NCI-H2171 (cell line): Measurements from ENCODE around the gene EDN2.
A peak's percentile ranks its signal among the peaks of the same experiment; 100 is the strongest.

Experiments
- DNase-seq: peaks from one replicate; lab custom pipeline; 2025; lab: John Stamatoyannopoulos, UW

The EDN2 gene

GRCh38 chr1:41517062-41517438, 32.6 kb upstream of the EDN2 start:
- no peak for DNase-seq

- peak; percentile 81 for DNase-seq
These were observed 31.9 kb upstream of the EDN2 start for GRCh38 chr1:41516168-41517061.

DNA sequence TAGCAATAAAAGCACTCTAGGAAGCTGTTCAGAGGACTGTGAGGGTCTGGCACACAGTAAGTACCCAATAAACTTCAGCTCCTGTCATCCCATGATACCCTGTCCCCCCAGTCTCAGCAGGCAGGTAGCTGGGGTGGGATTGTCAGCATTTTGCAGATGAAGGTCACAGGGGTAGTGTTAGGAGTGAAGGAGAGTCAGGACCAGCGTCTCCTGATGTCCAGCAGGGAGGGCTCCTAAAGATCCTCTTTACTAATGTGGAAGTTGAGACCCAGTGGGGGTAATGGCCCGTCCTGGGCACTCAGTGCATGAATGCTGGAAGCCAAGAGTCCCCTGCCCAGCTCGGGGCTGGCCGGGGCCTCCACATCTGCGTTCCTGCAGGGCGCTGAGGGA, 31.3 kb upstream of the EDN2 start:
- no peak for DNase-seq

- no peak for DNase-seq
These were observed 30.7 kb upstream of the EDN2 start for GRCh38 chr1:41515131-41515678.

DNA sequence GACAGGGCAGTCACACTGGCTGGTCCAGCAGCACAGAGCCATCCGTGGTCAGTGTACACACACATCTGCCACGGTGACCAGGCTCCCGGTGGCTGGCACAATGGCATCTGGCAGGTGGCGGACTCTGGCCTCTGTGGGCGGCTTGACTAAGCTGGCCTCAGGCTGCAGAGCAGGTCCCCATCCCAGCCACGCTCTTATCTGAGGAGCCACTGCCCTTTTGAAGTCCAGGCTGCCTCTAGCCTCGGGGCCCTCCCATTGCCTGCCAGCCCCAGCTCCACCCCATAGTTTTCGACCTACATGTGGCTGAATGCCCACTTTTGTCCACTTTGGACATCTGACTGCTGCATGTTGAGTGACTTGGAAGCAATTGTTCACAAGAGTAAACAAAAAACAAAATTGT, 29.9 kb upstream of the EDN2 start:
- no peak for DNase-seq

DNA sequence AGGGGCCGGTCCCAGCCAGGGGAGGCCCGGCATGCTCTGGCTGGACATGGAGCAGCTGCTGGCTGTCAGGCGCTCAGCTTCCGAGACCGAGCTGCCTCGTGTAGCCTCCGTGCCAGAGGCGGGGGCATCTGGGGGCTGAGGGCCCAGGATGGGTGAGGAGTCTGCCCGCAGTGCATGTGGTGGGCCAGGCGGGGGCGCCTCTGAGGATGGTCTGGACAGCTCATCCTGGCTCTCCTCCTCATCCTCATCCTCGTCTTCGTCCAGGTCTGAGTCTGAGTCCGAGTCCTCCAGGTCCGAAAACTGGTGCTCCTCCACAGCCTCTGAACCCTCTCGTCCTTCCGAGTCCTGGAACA, 28.9 kb upstream of the EDN2 start:
- DNase-seq, result no peak

GRCh38 chr1:41512701-41513382, 28.4 kb upstream of the EDN2 start:
- no peak for DNase-seq

GRCh38 chr1:41511239-41511540, 26.7 kb upstream of the EDN2 start:
- no peak for DNase-seq

DNA sequence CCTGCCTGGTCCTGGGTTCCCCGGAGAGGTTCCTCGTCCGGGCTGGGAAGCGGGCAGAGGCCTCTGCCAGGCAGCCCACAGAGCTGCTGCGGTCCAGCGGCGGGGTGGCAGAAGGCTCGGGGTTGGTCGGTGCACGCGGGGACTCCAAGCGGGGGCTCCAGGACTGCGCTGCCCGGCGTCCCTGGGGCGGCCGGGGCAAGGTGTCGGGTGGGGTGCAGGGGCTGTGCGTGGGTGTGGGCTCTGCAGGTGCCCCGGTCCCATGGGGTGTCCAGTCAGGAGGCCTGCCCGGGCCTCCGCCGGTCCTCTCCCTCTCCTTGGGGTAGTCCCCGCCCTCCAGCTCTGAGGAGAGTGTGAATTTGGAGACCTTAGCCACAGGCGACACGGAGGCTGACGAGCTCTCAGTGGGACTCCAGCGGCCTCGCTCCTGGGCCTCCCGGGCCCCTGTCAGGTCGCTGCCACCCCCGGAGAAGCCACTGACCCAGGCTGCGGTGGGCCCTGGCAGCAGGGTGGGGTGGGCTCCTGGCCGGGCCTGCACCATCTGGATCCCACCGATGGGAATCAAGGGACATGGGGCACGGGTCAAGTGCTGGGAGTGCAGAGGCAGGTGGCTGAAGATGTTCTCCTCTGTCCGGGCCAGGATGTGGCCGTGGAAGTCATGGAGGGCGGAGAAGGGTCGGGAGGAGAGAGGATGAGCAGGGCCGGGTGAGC, 26.2 kb upstream of the EDN2 start:
- no peak for DNase-seq

- DNase-seq, result no peak
These were observed 24.8 kb upstream of the EDN2 start for GRCh38 chr1:41509270-41509671.

DNA sequence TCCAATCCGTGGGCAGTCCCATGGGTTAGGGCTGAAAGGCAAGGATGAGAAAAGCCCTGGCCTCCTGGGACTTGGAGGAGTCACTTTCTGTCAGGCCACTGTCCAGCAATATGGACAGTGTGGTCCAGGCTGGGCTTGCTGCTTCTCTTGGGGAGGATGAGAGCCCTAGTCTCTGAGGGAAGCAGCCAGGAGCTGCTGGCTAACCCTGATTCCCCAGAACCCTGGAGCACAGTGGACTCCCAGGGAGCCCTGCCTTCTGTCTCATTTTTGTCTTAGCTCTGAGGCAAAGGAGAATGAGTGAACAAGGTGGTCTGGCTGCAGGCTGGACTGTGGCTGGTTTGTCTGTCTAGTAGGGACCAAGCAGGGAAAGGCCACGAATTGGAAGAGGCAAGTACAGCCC, 23.8 kb upstream of the EDN2 start:
- DNase-seq, result no peak

- DNase-seq, result no peak
These were observed 23.4 kb upstream of the EDN2 start for GRCh38 chr1:41507836-41508235.

DNA sequence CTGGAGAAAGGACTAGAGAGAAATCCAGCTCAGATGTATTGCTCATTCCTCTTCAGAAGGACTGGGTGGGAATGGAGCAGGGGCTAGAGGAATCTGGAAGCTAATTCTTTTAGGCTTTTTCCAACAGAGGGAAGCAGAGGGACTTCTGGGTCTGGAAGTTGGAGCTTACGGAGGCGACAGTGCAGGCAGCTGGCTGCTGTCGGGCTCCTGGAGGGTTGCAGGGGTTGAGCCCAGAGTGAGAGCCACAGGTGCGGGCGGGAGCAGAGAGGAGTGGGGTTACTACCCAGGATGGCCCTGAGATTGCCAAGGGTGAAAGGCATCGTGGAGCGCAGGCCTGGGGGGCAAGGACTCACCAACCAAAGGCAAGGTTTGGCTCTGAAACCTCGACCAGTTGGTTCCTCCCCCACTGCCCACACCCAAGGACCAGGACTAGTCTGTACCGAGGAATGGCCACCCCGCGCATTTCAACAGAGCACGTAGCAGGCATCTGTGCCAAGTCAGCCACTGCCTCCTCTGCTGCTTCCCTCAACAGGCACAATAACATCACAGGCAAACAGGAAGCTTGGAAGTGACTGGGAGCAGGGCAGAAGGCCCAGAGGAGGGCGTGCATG, 22.7 kb upstream of the EDN2 start:
- DNase-seq, result no peak

DNA sequence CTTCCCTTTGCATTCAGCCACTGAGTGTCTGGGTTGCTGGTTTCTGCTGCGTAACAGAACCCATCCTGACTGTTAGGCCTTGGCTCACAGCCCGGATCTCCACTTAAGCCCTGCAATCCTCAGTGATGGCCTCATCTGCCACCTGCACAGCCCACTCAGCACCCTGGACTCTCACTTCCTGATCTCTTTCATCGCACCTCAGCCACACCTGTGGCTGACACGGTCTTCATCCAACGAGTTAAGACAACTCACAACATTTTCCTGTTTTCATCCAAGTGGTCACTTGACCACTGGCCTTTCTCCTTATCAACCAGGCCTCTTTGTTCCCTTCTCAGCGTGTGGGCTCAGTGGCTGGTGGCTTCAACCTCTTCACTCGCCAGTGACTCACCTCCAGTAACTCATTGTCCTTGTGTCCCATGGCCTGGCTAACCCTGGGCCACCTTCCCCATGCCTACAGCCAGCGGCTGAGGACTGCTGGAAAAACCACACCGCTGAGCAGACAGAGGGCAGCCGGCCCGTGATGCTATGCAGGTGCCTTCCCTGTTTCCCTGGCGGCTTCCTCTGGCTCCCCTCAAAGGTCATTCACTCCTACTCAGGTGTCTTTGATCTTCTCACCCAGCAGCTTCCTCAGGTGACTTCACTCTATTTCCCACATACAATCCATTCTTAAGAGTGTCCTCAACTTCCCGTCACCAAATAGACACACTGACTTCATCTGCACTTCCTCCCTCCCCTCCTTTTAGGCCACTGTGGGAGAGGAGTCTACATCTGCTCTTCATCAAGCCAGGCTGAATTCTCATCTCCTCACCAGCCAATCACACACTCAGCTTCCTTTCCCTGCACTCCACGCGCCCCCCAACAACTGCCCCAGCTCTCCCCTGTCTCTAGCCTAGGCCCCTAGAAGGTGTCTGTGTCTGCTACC, 19.9 kb upstream of the EDN2 start:
- peak; percentile 58 for DNase-seq

GRCh38 chr1:41503538-41504113, 19.1 kb upstream of the EDN2 start:
- peak; percentile 64 for DNase-seq

DNA sequence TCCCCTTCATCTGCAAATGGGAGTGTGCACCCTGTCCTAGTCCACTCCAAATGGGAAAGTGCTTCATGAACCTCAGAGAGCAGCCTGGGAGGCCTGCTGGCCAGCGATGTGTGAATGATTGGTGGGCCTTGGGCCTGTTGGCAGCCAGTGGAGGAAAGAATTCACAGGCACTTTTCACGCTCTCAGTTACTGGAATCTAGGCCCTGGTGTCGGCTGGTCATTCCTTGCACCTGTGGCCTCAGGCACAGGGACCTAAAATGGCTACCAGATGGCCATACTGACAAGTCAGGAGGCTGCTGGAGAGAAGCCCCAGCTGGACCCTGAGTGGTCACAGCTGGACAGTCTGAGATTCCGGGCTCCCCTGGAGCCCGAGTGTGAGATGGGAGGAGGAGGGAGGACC, 18.4 kb upstream of the EDN2 start:
- no peak for DNase-seq

GRCh38 chr1:41501581-41501980, 17.1 kb upstream of the EDN2 start:
- DNase-seq, result no peak

DNA sequence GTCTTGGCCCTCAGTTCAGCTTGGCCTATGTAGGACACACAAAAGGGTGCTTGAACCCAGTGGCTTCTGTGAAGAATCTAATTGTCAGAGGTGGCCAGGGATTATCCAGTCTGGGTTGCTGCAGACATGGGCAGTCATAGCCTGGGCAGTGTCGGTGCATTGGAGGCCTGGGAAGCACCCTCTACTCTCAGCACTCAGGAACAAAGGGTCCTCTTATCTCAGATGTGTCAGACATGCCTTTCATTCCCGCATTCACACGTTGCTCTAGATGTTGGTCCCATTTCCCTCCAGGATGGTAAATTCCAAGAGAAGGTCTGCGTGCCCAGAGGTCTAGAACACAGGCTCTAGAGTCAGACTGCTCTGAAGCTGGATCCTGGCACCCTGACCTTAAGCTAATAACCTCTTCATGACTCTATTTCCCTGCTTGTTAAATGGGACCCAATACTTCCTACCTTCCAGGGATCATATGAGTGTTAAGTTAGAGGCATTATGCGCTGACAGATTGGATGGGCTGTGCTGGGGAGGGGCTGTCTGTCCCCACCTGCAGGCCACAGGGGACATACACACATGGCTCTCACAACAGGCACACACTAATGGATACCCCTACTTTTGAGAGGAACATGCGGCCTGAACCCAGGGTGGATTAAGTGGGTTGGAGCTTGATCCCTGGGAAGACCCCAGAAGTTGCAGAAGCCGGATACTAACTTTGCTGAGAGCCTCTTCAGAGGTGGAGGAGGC, 16.5 kb upstream of the EDN2 start:
- no peak for DNase-seq

DNA sequence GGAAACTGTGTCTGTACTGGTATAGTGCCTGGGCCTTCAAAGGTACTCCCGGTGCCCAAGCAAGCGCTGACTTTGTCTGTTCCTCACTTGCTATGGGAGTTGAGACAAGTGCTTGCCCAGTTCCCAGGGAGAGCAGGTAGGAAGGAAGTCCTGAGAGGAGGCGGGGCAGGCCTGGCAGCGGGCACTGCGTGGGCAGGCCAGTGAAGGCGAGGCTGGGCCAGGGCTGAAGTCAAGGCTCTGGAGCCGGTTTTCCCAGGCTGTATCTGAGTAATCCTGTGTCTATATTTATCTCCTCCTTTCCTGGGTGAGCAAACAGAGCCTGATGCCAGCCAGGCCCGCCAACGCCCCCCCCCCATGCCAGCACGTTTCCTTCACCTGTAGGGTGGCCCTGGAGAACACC, 15.9 kb upstream of the EDN2 start:
- no peak for DNase-seq

DNA sequence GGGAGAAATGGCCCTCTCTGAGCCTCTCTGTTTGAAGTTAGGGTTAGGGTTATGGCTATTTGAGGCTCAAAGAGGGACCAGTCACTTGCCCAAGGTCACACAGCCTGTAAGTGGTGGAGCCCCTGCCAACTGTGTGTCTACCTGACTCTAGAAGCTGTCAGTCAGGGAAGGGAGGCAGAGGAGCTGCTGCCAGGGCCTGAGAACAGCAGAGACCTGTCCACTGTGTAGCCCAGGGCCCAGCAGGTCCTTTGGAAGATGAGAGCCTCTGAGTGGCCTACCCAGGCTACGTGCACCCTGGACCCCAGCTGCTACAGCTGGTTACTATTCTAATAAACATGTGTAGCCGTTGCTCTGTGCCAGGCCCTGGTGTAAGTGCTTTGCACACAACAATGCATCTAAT, 15.1 kb upstream of the EDN2 start:
- DNase-seq, result no peak
